Small intestine (tissue), 7 donors: ENCODE results near the gene MTSS2. TPM values are rescaled to one million over a fixed set of nuclear protein-coding genes. Genes with fewer than 3 reads are reported as not detected.

Experiments used
- DNase-seq, 2 donors: peaks; one replicate each; pipeline versions ENCODE4 v3.0.0 to v3.0.0-alpha.2; 2013
- FAIRE-seq: peaks from 2 replicates; lab custom pipeline; 2012; peaks lifted over from hg19 to GRCh38; lab: Jason Lieb, UNC
- H3K27ac ChIP-seq, 3 donors: one replicate each; pipeline ENCODE4 v1.5.1; 2013; ENCODE audit warnings: low read length in 2 of 3, mild to moderate bottlenecking in 2 of 3, control low read depth in 1 of 3, inconsistent platforms in 1 of 3, low read depth in 1 of 3, moderate library complexity in 1 of 3
- H3K27me3 ChIP-seq, 3 donors: one replicate each; pipeline ENCODE4 v1.6.1; 2013; ENCODE audit warnings: low read length in 3 of 3, inconsistent platforms in 1 of 3; ENCODE audit not compliant: control insufficient read depth in 3 of 3, insufficient read depth in 3 of 3
- H3K36me3 ChIP-seq, 3 donors: one replicate each; pipeline ENCODE4 v1.6.1; 2013; ENCODE audit warnings: low read length in 3 of 3, inconsistent platforms in 1 of 3, low read depth in 1 of 3, mild to moderate bottlenecking in 1 of 3, moderate library complexity in 1 of 3; ENCODE audit not compliant: control insufficient read depth in 3 of 3, insufficient read depth in 2 of 3
- H3K4me1 ChIP-seq, 3 donors: one replicate each; pipeline ENCODE4 v1.6.1; 2013; ENCODE audit warnings: low read length in 2 of 3, inconsistent platforms in 1 of 3, low read depth in 1 of 3, mild to moderate bottlenecking in 1 of 3, moderate library complexity in 1 of 3; ENCODE audit not compliant: control insufficient read depth in 3 of 3, insufficient read depth in 2 of 3
- H3K4me3 ChIP-seq, 3 donors: one replicate each; pipeline ENCODE4 v1.5.1; 2013; ENCODE audit warnings: low read length in 3 of 3, control low read depth in 1 of 3, inconsistent platforms in 1 of 3, low read depth in 1 of 3, mild to moderate bottlenecking in 1 of 3, moderate library complexity in 1 of 3
- H3K9me3 ChIP-seq, 2 donors: one replicate each; pipeline ENCODE4 v1.6.1; 2013; ENCODE audit warnings: low read depth in 1 of 2, low read length in 1 of 2; ENCODE audit not compliant: control insufficient read depth in 2 of 2, insufficient read depth in 1 of 2
- WGBS, 3 donors: extraction: QIAGEN DNeasy Blood & Tissue Kit; methylation state at CpG; one replicate each; pipeline ENCODE4 v1.1.7; 2013; 5-methylcytosine and 5-hydroxymethylcytosine counted together
- polyA plus RNA-seq, 4 donors: library from polyadenylated mRNA; stranded (reverse) in 3 of 4; unstranded in 1 of 4; fragments of 200-250 nt in 3 of 4; fragments of 120-200 nt in 1 of 4; gene quantifications; one replicate each; pipeline versions ENCODE4 v1.2.1 to v1.2.3, GENCODE V29; 2013
- donor health status: healthy with polysubstance abuse.
- donor health status: control.
- donor health status: control.
- donor health status: Bipolar disorder and iron deficiency.
- donor health status: healthy.

Gene MTSS2
- polyA plus RNA-seq, 4 donors = 2.9 to 15.2 (median 11.0) TPM

GRCh38 chr16:70663524-70664324 lies 22.1 kb downstream of the MTSS2 start:
- Histone ChIP-seq H3K4me1 (no peaks in the 10 kb centered on the region), H3K27ac (no peak overlapping the region), H3K9me3 (no peaks in the 10 kb centered on the region), H3K4me3 (no peak overlapping the region), H3K27me3 (no peaks in the 10 kb centered on the region), H3K36me3 (peaks cover 0 to 70% (median 9%) of the 10 kb centered on the region in 3 donors)
- FAIRE-seq (no peak), DNase-seq (no peak)
- 94 to 98% (median 95%) methylated on average over 41 to 56 of the region's 56 CpGs for WGBS, 3 donors

GRCh38 chr16:70662991-70663523 lies 22.8 kb downstream of the MTSS2 start:
- H3K4me3 ChIP-seq = no peak overlapping the region
- no peaks in the 10 kb centered on the region for H3K27me3 ChIP-seq
- H3K36me3 ChIP-seq = peaks cover 0 to 70% (median 9%) of the 10 kb centered on the region in 3 donors
- 84 to 88% (median 86%) methylated on average over 11 to 13 of the region's 13 CpGs for WGBS, 3 donors
- no peak for FAIRE-seq
- no peaks in the 10 kb centered on the region for H3K9me3 ChIP-seq
- H3K4me1 ChIP-seq = no peaks in the 10 kb centered on the region
- no peak for DNase-seq
- no peak overlapping the region for H3K27ac ChIP-seq

- H3K27ac ChIP-seq = no peak overlapping the region
- DNase-seq = no peak
- no peaks in the 10 kb centered on the region for H3K9me3 ChIP-seq
- H3K4me1 ChIP-seq = no peaks in the 10 kb centered on the region
- WGBS, 3 donors = 78 to 80% (median 79%) methylated on average over 21 of the region's 21 CpGs
- H3K27me3 ChIP-seq = no peaks in the 10 kb centered on the region
- peaks cover 0 to 68% (median 9%) of the 10 kb centered on the region in 3 donors for H3K36me3 ChIP-seq
- no peak overlapping the region for H3K4me3 ChIP-seq
- no peak for FAIRE-seq
These were observed 23.8 kb downstream of the MTSS2 start for GRCh38 chr16:70661918-70662641.

GRCh38 chr16:70661534-70661917 lies 24.3 kb downstream of the MTSS2 start:
- FAIRE-seq = no peak

GRCh38 chr16:70660672-70661350 lies 25.0 kb downstream of the MTSS2 start:
- Histone ChIP-seq H3K4me3 (no peak overlapping the region), H3K9me3 (no peaks in the 10 kb centered on the region), H3K27me3 (no peaks in the 10 kb centered on the region), H3K36me3 (peaks cover 0 to 71% (median 6%) of the 10 kb centered on the region in 3 donors), H3K4me1 (no peaks in the 10 kb centered on the region), H3K27ac (no peak overlapping the region)
- DNase-seq (no peak), FAIRE-seq (no peak)
- WGBS, 3 donors = 44 to 55% (median 53%) methylated on average over 6 to 7 of the region's 7 CpGs

More at GRCh38 chr16:70661534-70661917, 24.3 kb downstream of the MTSS2 start:
- DNase-seq = no peak
- Histone ChIP-seq H3K9me3 (no peaks in the 10 kb centered on the region), H3K36me3 (peaks cover 0 to 71% (median 9%) of the 10 kb centered on the region in 3 donors), H3K27ac (no peak overlapping the region), H3K27me3 (no peaks in the 10 kb centered on the region), H3K4me1 (no peaks in the 10 kb centered on the region), H3K4me3 (no peak overlapping the region)
- WGBS, 3 donors = 70 to 79% (median 76%) methylated on average over 16 to 17 of the region's 17 CpGs

GRCh38 chr16:70659953-70660671 lies 25.7 kb downstream of the MTSS2 start:
- H3K4me1 ChIP-seq = no peaks in the 10 kb centered on the region
- WGBS, 3 donors = 71 to 73% (median 71%) methylated on average over 16 of the region's 16 CpGs
- H3K9me3 ChIP-seq = no peaks in the 10 kb centered on the region
- no peak for FAIRE-seq
- no peaks in the 10 kb centered on the region for H3K27me3 ChIP-seq
- no peak overlapping the region for H3K27ac ChIP-seq
- peaks cover 0 to 64% (median 6%) of the 10 kb centered on the region in 3 donors for H3K36me3 ChIP-seq
- no peak overlapping the region for H3K4me3 ChIP-seq
- DNase-seq = no peak

GRCh38 chr16:70659546-70659945 lies 26.3 kb downstream of the MTSS2 start:
- Histone ChIP-seq H3K9me3 (no peaks in the 10 kb centered on the region), H3K36me3 (peaks cover 0 to 60% (median 6%) of the 10 kb centered on the region in 3 donors), H3K4me3 (no peak overlapping the region), H3K27ac (no peak overlapping the region), H3K27me3 (no peaks in the 10 kb centered on the region), H3K4me1 (no peaks in the 10 kb centered on the region)
- no peak for FAIRE-seq
- DNase-seq = no peak
- WGBS, 3 donors = 83 to 87% (median 85%) methylated on average over 12 of the region's 12 CpGs
